Measurements from ENCODE around the gene OGA.

OGA gene

GRCh38 chr10:101766306-101766705, 51.9 kb downstream of the OGA start:
- Mint-ChIP-seq H3K27me3 (ENCODE audit: low read depth, poor library complexity) (peaks cover 7% of the 10 kb centered on the region), H3K4me1 (peaks cover 86% of the 10 kb centered on the region), H3K4me3 (no peak overlapping the region), H3K36me3 (ENCODE audit: low read depth) (no peaks in the 10 kb centered on the region), H3K27ac (no peak overlapping the region), H3K9me3 (no peaks in the 10 kb centered on the region)
- no peak for TF ChIP-seq CTCF (IDR thresholded peaks at IDR 0.05)
- no peak for DNase-seq

- no peak overlapping the region for H3K27ac Mint-ChIP-seq
- peaks cover 7% of the 10 kb centered on the region for H3K27me3 Mint-ChIP-seq (ENCODE audit: low read depth, poor library complexity)
- no peak for TF ChIP-seq CTCF (IDR thresholded peaks at IDR 0.05)
- no peak for DNase-seq
- no peak overlapping the region for H3K4me3 Mint-ChIP-seq
- no peaks in the 10 kb centered on the region for H3K9me3 Mint-ChIP-seq
- no peaks in the 10 kb centered on the region for H3K36me3 Mint-ChIP-seq (ENCODE audit: low read depth)
- peaks cover 87% of the 10 kb centered on the region for H3K4me1 Mint-ChIP-seq
Observed at GRCh38 chr10:101763141-101763846, 55.0 kb downstream of the OGA start.

GRCh38 chr10:101762736-101763135, 55.5 kb downstream of the OGA start:
- no peaks in the 10 kb centered on the region for H3K9me3 Mint-ChIP-seq
- TF ChIP-seq CTCF (IDR thresholded peaks at IDR 0.05), result no peak
- DNase-seq, result no peak
- no peak overlapping the region for H3K4me3 Mint-ChIP-seq
- H3K36me3 Mint-ChIP-seq (ENCODE audit: low read depth), result no peaks in the 10 kb centered on the region
- H3K27me3 Mint-ChIP-seq (ENCODE audit: low read depth, poor library complexity), result peaks cover 7% of the 10 kb centered on the region
- peaks cover 87% of the 10 kb centered on the region for H3K4me1 Mint-ChIP-seq
- H3K27ac Mint-ChIP-seq, result no peak overlapping the region

GRCh38 chr10:101761226-101761625, 57.0 kb downstream of the OGA start:
- Mint-ChIP-seq H3K4me3 (no peak overlapping the region), H3K36me3 (ENCODE audit: low read depth) (no peaks in the 10 kb centered on the region), H3K27ac (no peak overlapping the region), H3K4me1 (peaks cover 74% of the 10 kb centered on the region), H3K9me3 (no peaks in the 10 kb centered on the region), H3K27me3 (ENCODE audit: low read depth, poor library complexity) (peaks cover 7% of the 10 kb centered on the region)
- no peak for DNase-seq
- TF ChIP-seq CTCF (IDR thresholded peaks at IDR 0.05), result no peak

GRCh38 chr10:101760510-101760909, 57.7 kb downstream of the OGA start:
- Mint-ChIP-seq H3K4me1 (peaks cover 67% of the 10 kb centered on the region), H3K36me3 (ENCODE audit: low read depth) (no peaks in the 10 kb centered on the region), H3K27me3 (ENCODE audit: low read depth, poor library complexity) (peaks cover 3% of the 10 kb centered on the region), H3K4me3 (no peak overlapping the region), H3K9me3 (no peaks in the 10 kb centered on the region), H3K27ac (peak overlapping the region; percentile 41)
- no peak for DNase-seq
- TF ChIP-seq CTCF (IDR thresholded peaks at IDR 0.05), result no peak

Data from nephron progenitor cell (in vitro differentiated cells).